ENCODE measurements around the gene C16orf96. TPM values are rescaled to one million over a fixed set of nuclear protein-coding genes. Genes with fewer than 3 reads are reported as not detected.

Gene C16orf96
- total RNA-seq, 1 experiment from 2014 or later: 1.3 TPM

- CTCF ChIA-PET: interaction anchor here (1.2 to 2.7 kb wide), 2 partner anchors 10 to 16 kb away, joined by 6 to 16 read pairs; partner anchors contain the start of gene MGRN1
- Mint-ChIP-seq H3K4me3 (no peak overlapping the region), H3K9me3 (no peaks in the 10 kb centered on the region), H3K4me1 (0 out of 2 replicates have a peak, but pooled peaks cover 4% of the 10 kb centered on the region), H3K36me3 (no peaks in the 10 kb centered on the region), H3K27me3 (ENCODE audit: low read depth) (no peaks in the 10 kb centered on the region), H3K27ac (peak overlapping the region; percentile 74)
- DNase-seq (ENCODE audit: low spot score) (no peak), ATAC-seq (no peak)
- POLR2A ChIA-PET: no interaction called here
- no peak for TF ChIP-seq KAT7 (CRISPR knock-in tag; IDR thresholded peaks at IDR 0.05; ENCODE audit: borderline replicate concordance)
- TF ChIP-seq, protein P1, sequence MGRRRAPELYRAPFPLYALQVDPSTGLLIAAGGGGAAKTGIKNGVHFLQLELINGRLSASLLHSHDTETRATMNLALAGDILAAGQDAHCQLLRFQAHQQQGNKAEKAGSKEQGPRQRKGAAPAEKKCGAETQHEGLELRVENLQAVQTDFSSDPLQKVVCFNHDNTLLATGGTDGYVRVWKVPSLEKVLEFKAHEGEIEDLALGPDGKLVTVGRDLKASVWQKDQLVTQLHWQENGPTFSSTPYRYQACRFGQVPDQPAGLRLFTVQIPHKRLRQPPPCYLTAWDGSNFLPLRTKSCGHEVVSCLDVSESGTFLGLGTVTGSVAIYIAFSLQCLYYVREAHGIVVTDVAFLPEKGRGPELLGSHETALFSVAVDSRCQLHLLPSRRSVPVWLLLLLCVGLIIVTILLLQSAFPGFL (CRISPR knock-in tag; IDR thresholded peaks at IDR 0.05; ENCODE audit: borderline replicate concordance): no peak
- no peak for TF ChIP-seq ZNF121 (CRISPR knock-in tag; IDR thresholded peaks at IDR 0.05)
- TF ChIP-seq, protein P2, sequence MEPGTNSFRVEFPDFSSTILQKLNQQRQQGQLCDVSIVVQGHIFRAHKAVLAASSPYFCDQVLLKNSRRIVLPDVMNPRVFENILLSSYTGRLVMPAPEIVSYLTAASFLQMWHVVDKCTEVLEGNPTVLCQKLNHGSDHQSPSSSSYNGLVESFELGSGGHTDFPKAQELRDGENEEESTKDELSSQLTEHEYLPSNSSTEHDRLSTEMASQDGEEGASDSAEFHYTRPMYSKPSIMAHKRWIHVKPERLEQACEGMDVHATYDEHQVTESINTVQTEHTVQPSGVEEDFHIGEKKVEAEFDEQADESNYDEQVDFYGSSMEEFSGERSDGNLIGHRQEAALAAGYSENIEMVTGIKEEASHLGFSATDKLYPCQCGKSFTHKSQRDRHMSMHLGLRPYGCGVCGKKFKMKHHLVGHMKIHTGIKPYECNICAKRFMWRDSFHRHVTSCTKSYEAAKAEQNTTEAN (CRISPR knock-in tag; IDR thresholded peaks at IDR 0.05): no peak
- TF ChIP-seq, protein P3, sequence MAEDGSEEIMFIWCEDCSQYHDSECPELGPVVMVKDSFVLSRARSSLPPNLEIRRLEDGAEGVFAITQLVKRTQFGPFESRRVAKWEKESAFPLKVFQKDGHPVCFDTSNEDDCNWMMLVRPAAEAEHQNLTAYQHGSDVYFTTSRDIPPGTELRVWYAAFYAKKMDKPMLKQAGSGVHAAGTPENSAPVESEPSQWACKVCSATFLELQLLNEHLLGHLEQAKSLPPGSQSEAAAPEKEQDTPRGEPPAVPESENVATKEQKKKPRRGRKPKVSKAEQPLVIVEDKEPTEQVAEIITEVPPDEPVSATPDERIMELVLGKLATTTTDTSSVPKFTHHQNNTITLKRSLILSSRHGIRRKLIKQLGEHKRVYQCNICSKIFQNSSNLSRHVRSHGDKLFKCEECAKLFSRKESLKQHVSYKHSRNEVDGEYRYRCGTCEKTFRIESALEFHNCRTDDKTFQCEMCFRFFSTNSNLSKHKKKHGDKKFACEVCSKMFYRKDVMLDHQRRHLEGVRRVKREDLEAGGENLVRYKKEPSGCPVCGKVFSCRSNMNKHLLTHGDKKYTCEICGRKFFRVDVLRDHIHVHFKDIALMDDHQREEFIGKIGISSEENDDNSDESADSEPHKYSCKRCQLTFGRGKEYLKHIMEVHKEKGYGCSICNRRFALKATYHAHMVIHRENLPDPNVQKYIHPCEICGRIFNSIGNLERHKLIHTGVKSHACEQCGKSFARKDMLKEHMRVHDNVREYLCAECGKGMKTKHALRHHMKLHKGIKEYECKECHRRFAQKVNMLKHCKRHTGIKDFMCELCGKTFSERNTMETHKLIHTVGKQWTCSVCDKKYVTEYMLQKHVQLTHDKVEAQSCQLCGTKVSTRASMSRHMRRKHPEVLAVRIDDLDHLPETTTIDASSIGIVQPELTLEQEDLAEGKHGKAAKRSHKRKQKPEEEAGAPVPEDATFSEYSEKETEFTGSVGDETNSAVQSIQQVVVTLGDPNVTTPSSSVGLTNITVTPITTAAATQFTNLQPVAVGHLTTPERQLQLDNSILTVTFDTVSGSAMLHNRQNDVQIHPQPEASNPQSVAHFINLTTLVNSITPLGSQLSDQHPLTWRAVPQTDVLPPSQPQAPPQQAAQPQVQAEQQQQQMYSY (CRISPR knock-in tag; IDR thresholded peaks at IDR 0.05): no peak
- TF ChIP-seq SOX15 (CRISPR knock-in tag; IDR thresholded peaks at IDR 0.05): no peak
These were observed 83.9 kb downstream of the C16orf96 start for GRCh38 chr16:4639899-4640509.

GRCh38 chr16:4640572-4641305 is 84.6 kb downstream of the C16orf96 start:
- DNase-seq (ENCODE audit: low spot score) (no peak), ATAC-seq (no peak)
- POLR2A ChIA-PET: no interaction called here
- Mint-ChIP-seq H3K4me3 (no peak overlapping the region), H3K9me3 (no peaks in the 10 kb centered on the region), H3K27me3 (ENCODE audit: low read depth) (no peaks in the 10 kb centered on the region), H3K27ac (peak overlapping the region; percentile 75; the same call in 1 of the 2 replicates), H3K36me3 (no peaks in the 10 kb centered on the region), H3K4me1 (0 out of 2 replicates have a peak, but pooled peaks cover 4% of the 10 kb centered on the region)
- CTCF ChIA-PET: interaction anchor here (1.2 to 2.7 kb wide), 3 partner anchors 10 to 42 kb away, joined by 3 to 16 read pairs (median 6); partner anchors contain the start of gene MGRN1
- TF ChIP-seq, protein P4, sequence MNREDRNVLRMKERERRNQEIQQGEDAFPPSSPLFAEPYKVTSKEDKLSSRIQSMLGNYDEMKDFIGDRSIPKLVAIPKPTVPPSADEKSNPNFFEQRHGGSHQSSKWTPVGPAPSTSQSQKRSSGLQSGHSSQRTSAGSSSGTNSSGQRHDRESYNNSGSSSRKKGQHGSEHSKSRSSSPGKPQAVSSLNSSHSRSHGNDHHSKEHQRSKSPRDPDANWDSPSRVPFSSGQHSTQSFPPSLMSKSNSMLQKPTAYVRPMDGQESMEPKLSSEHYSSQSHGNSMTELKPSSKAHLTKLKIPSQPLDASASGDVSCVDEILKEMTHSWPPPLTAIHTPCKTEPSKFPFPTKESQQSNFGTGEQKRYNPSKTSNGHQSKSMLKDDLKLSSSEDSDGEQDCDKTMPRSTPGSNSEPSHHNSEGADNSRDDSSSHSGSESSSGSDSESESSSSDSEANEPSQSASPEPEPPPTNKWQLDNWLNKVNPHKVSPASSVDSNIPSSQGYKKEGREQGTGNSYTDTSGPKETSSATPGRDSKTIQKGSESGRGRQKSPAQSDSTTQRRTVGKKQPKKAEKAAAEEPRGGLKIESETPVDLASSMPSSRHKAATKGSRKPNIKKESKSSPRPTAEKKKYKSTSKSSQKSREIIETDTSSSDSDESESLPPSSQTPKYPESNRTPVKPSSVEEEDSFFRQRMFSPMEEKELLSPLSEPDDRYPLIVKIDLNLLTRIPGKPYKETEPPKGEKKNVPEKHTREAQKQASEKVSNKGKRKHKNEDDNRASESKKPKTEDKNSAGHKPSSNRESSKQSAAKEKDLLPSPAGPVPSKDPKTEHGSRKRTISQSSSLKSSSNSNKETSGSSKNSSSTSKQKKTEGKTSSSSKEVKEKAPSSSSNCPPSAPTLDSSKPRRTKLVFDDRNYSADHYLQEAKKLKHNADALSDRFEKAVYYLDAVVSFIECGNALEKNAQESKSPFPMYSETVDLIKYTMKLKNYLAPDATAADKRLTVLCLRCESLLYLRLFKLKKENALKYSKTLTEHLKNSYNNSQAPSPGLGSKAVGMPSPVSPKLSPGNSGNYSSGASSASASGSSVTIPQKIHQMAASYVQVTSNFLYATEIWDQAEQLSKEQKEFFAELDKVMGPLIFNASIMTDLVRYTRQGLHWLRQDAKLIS (CRISPR knock-in tag; IDR thresholded peaks at IDR 0.05; ENCODE audit: borderline replicate concordance): no peak
- no peak for TF ChIP-seq ZNF425 (CRISPR knock-in tag; conservative IDR thresholded peaks at IDR 0.05)
- TF ChIP-seq RORB (CRISPR knock-in tag; IDR thresholded peaks at IDR 0.05): no peak
- TF ChIP-seq IRF2 (CRISPR knock-in tag; IDR thresholded peaks at IDR 0.05; ENCODE audit: borderline replicate concordance, low read depth): no peak
- TF ChIP-seq JUN (CRISPR knock-in tag; IDR thresholded peaks at IDR 0.05): no peak
- no peak for TF ChIP-seq ZNF317 (CRISPR knock-in tag; IDR thresholded peaks at IDR 0.05; ENCODE audit: borderline replicate concordance, low read depth)
- no peak for TF ChIP-seq ZNF671 (CRISPR knock-in tag; IDR thresholded peaks at IDR 0.05)
- TF ChIP-seq SMAD4 (CRISPR knock-in tag; IDR thresholded peaks at IDR 0.05): no peak
- TF ChIP-seq, protein P5, sequence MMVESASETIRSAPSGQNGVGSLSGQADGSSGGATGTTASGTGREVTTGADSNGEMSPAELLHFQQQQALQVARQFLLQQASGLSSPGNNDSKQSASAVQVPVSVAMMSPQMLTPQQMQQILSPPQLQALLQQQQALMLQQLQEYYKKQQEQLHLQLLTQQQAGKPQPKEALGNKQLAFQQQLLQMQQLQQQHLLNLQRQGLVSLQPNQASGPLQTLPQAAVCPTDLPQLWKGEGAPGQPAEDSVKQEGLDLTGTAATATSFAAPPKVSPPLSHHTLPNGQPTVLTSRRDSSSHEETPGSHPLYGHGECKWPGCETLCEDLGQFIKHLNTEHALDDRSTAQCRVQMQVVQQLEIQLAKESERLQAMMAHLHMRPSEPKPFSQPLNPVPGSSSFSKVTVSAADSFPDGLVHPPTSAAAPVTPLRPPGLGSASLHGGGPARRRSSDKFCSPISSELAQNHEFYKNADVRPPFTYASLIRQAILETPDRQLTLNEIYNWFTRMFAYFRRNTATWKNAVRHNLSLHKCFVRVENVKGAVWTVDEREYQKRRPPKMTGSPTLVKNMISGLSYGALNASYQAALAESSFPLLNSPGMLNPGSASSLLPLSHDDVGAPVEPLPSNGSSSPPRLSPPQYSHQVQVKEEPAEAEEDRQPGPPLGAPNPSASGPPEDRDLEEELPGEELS (CRISPR knock-in tag; IDR thresholded peaks at IDR 0.05): no peak
- TF ChIP-seq RELA (CRISPR knock-in tag; IDR thresholded peaks at IDR 0.05; ENCODE audit: borderline replicate concordance): no peak

Data from WTC11 (cell line).